HG03097 (cell line): ENCODE data around the gene COX19.

Experiments used
- ATAC-seq: cut with Tn5 transposase; IDR thresholded peaks from one replicate; pipeline ENCODE4 v1.9.1; 2021; ENCODE audit not compliant: unreplicated experiment, low FRiP score

The COX19 gene

GRCh38 chr7:992709-993607 is 17.6 kb upstream of the COX19 start:
- ATAC-seq, result peak; percentile 83

- ATAC-seq, result no peak
These were observed 16.6 kb upstream of the COX19 start for GRCh38 chr7:991729-992656.

GRCh38 chr7:990933-991728 is 15.8 kb upstream of the COX19 start:
- ATAC-seq, result no peak

- no peak for ATAC-seq
These were observed 15.1 kb upstream of the COX19 start for GRCh38 chr7:990352-990932.

- ATAC-seq, result no peak
These were observed 13.7 kb upstream of the COX19 start for GRCh38 chr7:988963-989529.

- ATAC-seq, result no peak
These were observed 13.1 kb upstream of the COX19 start for GRCh38 chr7:988426-988911.

GRCh38 chr7:987909-988308 is 12.6 kb upstream of the COX19 start:
- no peak for ATAC-seq

- ATAC-seq, result no peak
These were observed 11.7 kb upstream of the COX19 start for GRCh38 chr7:986766-987751.

- no peak for ATAC-seq
These were observed 10.8 kb upstream of the COX19 start for GRCh38 chr7:985915-986741.

GRCh38 chr7:985127-985416 is 9.7 kb upstream of the COX19 start:
- no peak for ATAC-seq

GRCh38 chr7:984361-985126 is 9.2 kb upstream of the COX19 start:
- no peak for ATAC-seq

GRCh38 chr7:983616-984071 is 8.3 kb upstream of the COX19 start:
- no peak for ATAC-seq

- ATAC-seq, result no peak
These were observed 7.8 kb upstream of the COX19 start, which contains the start of gene CYP2W1 for GRCh38 chr7:983004-983615. Gene CYP2W1, plus strand, starts transcription at chr7:983181. Its CDS starts 31 bp downstream, at chr7:983212.

GRCh38 chr7:982511-983003 is 7.2 kb upstream of the COX19 start:
- no peak for ATAC-seq

- ATAC-seq, result no peak
These were observed 6.6 kb upstream of the COX19 start for GRCh38 chr7:981793-982510.
